ENCODE data around the gene ARHGAP4.

- TF ChIP-seq EP300 (IDR thresholded peaks at IDR 0.05) (no peak), CTCF (IDR thresholded peaks at IDR 0.05) (no peak)
Observed at GRCh38 chrX:153960786-153961185, 34.7 kb upstream of the ARHGAP4 start.

Measured in tibial nerve (tissue), 4 donors.